ENCODE data around the gene PARVG.

Gene PARVG

DNA sequence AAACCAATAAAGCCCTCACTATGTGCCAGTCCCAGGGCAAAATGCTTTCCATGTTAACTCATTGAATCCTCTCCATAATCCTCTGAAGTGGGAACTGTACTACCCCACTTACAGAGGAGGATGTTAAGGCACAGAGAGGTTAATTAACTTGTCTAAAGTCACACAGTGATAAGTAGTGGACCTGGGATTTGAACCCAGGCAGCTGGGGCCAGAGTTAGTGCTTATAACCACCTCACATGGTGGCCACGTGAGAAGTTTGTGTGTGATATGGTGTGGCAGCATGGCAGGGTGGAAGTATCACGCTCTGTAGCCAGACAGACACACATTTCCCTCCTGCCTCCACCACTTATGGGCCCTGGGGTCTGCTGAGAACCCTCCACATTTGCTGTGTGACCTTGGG is 16.5 kb downstream of the PARVG start:
- DNase-seq, result no peak

DNA sequence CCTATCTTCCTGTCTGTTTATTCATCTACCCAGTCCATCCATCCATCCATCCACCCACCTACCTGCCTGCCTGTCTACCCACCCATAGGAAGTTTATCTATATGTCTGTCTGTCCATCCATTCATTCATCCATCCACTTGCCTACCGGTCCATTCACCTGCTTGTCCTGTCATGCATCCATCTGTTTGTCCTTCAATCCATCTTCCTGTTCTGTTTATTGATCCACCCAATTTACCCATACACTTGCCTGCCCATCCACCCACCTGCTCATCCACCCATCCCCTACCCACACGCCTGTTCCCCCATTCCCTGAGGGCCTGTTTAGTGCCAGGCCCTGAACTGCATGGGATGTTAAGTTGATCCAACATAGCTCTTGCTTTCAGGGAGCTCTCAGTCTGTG is 18.4 kb downstream of the PARVG start:
- no peak for DNase-seq

DNA sequence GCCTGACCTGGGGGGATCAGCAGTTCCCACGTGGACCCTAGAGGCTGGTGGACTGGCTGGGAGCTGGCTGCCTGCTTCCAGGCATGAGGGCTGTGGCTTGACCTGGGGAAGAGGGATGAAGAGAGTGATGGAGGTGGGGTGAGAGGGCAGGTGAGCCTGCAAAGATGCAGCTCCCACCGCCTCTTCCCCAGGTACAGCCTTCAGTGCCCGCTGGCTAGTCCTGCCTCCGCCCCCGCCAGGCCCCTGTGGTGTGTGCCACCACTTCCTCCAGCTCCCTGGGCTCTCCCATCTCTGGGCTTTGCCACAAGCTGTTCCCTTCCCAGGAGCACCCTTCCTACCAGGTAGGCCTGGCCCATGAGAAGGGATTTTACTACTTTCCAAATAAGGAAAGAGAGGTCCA is 19.1 kb downstream of the PARVG start:
- DNase-seq, result no peak

DNA sequence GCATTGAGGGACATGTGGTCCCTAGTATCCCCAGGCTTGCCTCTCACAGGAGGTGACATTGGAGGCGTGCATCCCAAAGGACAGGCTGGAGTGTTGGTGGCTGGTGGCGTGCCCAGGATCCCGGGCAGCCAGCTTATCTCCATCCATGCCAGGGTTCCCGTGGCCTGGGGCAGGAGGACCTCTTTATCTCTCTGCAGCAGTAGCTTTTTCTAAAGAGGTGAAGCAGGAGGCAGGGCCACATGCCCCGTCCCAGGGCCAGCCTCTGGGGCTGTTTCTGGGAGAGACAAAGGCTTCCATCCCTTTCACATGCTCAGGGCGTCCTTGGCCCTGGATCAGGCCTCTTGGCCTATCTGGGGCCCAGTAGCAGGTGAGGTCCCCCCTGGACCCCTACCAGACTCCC is 19.7 kb downstream of the PARVG start:
- no peak for DNase-seq

DNA sequence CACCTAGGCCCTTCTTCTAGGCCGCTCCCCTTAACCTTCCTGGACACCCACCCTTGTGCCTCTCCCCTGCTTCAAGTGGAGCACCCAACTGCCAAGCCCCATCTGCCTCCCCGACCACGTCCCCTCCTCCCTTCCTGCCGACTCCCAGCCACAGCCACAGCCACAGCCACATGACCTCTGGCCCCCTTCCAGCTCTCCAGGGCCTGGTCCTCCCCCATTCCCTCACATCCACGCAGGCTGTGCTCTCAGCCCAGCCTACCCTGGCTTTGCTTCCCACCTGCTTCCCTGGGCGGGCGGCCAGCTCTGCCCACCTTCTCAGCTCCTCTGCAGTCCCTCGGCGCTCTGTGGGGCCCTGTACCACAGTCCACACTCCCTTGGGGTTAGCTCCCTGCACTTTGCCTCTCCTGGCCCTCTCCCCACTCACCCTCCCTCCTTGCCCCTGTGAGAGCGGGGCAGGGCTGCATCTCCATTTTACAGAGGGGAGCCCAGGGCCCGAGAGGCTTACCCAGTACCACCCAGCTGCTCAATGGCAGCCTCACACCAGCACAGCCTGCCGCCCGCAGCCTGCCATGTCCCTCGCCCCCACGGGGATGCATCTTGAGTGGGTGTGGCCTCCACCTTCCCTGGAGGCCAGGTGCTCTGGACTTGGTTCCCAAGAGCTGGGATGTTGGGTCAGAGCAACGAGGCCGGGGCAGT is 20.3 kb downstream of the PARVG start:
- DNase-seq, result no peak

DNA sequence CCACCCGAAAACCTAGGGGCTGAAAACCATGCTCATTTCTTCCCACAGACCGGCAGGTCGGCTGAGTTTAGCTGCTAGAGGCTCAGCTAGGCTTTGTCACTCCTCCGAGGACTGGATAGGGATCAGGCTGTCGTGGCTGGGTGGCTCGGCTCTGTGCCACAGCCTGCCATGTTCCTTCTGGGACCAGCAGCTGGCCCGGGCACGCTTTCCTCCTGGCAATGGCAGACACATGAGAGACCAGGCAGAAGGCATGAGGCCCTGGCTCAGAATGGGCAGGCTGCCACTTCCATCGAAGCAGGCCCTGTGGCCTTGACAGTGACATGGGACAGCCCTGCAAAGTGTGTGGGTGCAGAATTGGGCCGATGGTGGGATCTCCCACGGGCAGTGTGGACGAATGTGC is 20.9 kb downstream of the PARVG start:
- no peak for DNase-seq

DNA sequence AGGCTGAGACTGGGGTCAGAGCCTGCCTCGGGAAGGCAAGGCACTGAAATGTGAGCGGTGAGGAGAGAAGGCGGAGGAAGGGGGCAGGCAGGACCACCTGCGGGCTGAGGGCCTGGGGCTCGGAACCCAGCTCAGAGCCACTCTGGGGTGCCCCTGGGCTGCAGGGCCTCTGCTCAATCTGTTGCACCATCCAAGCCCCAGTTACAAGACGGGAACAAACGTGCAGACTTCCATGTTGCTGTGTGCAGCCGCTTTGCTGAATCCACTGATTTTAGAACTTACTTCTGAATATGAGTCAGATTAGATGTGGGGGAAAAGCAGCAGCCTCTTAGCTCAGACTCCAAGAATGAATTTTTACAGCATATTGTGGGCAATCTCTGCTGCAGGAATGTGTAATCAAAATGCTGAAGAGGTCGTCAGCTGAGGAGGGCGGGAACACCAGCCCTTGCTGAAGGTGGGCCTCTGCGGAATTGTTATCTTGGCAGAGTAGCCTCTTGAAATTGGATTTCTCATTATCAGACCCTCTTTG is 21.6 kb downstream of the PARVG start:
- DNase-seq, result no peak

DNA sequence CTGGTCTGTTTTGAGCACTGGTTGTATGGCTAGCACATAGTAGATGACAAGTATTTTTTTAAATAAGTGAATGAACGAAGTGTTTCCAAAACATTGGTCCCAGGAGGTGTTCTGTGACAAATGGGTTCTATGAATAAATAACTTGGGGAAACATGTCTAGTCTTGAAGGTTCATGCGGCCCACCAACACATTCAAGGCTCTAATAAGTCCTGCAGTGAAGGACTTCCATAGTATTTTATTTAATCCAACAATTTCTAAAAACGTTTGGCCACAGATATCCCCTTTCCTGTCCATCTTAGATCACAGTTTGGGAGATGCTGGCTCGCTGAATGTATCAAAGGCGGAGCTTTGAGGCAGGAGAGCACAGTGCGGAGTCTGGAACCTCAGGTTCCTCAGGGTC is 22.5 kb downstream of the PARVG start:
- DNase-seq, result no peak

DNA sequence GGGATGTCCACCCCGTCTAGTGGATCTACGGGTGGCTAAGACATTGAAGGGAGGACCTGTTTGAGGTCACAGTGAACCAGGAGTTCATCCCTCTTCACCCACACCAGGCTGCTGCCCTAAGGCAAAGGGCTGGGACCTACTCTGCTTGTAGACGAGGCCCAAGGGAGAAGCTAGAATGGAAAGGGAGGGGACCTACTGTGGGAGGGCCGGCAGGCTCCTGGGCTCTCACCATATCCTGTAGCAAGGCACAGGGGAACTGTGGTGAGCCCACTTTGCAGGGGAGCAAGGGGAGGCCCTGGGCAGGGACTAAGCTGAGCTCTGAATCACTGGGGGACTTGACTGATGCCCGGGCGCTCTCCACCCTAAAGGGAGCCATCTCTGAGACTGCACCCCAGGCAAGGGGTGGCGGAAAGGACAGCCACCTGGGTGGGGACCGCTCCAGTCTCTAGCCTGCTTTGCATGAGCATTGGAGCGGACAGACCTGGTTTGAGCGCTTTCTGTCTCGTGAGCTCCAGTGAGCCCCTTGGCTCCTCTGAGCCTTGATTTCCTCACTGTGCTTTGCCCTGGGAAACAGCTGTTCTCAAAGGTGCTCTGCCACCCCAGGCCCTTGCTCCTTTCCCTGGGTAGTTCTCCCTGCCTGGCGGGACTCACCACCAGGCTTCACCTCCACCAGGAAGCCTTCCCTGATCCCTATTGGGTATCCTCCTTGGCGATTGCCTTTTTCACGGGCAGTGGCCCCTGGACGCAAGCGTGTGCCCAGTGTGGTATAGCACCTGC is 24.2 kb downstream of the PARVG start:
- DNase-seq, result no peak

DNA sequence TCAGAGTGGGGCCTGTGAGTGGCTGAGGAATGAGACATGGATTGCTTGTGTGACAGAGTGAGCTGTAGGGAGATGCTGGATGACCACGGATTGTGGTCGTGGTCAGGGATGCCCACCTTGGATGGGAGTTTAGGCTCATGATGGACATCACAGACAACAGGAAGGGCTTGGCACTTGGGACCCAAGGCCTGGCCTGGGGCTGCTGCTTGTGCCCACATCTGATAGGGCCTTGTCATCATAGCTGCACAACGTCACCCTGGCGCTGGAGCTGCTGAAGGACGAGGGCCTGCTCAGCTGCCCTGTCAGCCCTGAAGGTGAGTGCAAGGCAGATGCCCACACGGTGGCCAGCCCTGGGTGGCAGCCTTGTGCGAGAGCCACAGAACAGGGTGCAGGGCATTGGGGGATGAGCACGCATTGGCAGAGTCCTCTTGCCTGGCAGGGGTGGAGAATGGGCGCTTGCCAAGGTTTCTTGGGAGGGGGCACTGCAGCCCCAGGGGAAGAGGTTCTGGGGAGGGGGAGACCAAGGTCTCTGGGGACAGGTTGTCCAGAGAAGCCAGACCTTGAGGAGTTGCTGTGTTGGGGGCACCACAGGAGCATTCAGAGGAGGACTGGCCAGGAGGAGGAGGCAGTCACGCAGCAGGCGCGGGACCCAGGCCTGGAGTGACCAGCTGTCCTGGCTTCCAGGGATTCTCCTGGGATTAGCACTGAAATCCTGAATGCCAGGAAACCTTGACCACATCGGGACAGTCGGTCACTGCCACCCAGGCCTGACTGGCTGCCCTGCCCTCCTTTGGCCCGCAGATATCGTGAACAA is 25.0 kb downstream of the PARVG start:
- DNase-seq, result no peak

DNA sequence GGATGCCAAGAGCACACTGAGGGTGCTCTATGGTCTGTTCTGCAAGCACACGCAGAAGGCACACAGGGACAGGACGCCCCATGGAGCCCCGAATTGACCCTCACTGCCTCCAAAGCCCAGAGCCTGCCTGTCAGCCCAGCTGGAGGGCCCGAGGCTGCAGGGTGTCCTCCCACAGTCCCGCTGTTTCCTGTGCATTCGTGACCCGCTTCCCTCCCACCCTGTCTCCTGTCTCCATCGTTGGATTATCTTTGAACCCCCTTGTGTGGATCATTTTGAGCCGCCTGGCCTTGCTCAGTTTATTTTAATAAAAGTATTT is 25.6 kb downstream of the PARVG start:
- DNase-seq, result no peak

DNA sequence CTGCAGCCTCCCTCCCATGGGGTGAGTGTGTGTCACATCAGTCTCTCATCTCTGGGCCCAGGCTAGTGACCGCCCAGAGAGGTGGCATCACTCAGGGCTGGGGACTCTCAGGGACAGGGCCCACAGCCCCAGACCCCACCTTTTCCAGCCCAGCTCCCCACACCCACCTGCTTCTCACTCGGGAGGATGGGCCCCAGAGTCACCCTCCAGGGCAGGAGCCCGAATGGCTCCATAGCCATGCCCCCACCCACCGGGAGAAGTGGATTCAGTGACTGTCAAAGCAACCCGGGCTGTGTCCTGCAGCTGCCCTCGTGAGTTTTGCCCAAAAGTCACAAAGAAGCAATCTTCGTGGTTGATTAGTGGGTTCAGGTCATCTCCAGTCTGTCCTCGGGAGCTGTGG is 26.0 kb downstream of the PARVG start:
- DNase-seq, result no peak

DNA sequence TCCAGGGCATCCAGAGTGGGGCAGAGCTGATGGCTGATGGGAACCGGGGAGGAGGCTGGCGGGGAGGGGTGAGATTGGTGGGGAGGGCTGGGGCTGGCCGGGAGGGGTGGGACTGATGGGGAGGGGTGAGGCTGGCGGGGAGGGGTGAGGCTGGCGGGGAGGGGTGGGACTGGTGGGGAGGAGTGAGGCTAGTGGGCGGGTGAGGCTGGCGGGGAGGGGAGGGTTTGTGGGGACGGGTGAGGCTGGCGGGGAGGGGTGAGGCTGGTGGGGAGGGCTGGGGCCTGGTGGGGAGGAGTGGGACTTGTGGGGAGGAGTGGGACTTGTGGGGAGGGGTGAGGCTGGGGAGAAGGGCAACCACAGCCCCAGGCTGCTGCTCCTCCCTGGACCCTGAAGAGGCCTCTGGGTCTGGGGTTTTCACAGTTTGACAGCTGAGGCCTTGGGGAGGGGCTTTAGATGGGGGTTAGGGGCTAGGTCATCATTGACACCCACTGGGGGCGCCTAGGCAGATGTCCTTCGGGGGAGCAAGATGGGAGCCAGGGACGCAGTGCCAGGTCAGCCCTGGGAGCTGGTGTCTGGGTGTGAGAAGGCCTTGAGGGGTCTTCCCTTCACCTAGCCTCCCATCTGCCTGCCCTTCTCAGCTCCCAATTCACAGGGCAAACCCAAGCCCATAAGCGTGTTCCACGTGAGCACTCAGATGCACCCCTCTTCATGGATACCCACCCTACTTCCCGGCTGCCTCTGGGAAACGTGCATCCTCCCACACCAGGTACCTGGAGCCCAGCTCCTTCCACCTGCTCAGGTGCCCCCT is 26.7 kb downstream of the PARVG start:
- DNase-seq, result peak; percentile 52

DNA sequence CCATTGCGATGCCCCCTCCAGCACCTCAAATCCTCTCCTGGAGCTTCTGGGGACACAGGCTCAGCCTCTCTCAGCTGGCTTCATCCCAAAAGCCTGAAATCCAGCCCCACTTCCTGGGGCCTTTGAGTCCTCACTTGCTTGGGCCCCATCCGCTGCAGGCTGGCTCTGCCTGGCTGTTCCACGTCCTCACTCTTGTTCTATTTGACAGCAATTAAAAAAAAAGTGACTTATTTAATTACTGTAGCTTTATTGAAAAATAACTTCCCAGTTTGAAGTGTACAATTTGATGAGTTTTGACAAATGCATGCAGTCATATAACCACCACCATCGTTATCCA is 27.2 kb downstream of the PARVG start:
- no peak for DNase-seq

DNA sequence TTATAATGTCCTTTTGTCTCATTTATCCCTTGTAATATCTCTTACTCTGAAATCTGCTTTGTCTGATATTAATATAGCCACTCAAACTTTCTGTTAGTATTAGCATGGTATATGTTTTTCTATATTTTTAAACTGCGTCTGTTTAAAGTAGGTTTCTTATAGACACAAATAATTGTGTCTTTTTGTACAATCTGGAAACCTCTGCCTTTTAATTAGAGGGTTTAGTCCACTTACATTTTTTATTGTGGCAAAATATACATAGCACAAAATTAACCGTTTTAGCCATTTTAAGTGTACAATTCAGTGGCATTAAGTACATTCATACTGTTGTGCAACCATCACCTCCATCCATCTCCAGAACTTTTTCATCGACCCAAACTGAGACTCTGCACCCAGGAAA is 28.6 kb downstream of the PARVG start:
- no peak for DNase-seq

DNA sequence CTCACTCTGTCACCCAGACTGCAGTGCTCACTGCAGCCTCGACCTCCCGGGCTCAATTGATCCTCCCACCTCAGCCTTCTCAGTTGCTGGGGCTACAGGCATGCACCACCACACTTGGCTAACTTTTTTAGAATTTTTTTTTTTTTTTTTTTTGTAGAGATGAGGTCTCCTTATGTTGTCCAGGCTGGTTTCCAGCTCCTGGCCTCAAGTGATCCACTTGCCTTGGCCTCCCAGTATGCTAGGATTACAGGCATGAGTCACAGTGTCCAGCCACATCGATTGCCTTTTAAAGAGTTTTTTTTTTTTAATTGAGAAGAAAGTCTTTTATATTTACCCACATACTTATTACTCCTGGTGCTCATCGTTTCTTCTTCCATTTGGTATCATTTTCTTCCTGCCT is 30.0 kb downstream of the PARVG start:
- DNase-seq, result no peak

DNA sequence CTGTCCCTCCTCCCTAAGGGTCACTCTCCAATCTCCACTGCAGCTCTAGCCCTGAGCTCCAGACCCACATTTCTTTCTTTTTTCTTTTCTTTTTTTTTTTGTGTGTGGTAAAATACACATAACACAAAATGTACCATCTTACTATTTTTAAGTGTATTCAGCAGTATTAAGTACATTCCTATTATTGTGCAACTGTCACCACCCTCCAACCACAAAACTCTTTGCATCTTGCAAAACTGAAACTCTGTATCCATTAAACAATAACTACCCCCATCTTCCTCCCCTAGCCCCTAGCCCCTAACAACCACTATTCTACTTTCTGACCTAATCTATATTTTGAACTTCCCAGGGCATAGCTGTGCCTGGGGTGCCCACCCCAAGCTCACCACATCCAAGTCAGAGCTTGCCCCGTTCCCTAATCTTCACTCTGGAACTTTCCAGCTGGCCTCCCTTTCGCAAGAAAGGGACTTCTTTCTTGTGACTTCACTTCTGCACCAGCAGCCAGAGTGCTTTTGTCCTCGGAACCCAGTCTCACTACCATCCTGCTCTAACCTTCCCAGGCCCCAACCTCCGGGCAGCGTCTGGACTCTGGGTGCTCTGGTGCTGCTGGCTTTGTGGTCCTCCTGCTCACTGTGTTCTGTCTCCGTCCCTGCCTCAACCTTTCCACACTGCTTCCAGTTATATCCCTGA is 30.7 kb downstream of the PARVG start:
- DNase-seq, result peak; percentile 28

DNA sequence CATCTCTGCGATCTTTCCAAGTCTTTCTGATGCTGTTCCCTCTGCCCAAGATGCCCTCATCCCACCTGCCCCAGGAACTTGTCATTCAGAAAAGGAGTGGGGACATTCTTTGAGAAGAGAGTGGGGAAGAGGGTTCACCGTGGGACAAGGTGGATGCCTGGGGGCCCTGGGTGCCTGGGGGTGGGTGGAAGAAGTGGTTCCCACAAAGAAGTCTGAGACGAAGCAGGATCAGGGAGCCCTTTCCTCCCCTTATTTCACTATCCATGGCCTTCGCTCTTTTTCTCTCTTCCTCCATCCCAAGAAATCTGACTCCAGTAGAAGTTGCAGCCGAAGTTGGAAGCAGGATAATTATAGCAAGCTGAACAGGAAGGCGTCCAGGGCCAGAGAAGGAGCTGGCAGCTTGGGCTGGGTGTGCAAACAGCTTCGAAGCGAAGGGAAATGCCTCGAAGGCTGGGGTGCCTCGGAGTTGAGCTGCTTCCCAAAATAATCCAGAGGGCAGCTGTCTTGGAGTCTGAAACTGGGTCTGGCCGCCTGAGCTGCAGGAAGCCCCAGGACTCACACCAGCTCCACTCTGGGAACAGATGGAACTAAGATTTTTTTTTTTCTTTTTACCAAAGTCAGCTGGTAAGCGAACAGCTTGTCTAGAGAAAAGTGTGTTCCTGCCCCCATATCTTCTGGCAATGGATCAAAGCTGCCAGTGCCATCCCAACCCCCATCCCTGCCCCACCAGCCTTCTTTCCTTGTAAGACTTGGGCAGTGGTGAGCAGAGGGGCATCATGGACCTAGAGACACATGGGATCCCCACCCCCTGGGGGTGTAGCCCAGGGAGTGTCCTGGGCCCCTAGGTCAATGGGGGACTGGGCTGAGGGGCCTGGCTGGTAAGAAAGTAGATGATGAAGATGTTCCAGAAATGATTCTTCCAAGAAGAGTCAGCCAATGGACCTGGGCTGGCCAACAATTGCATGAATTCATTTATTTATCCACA is 31.5 kb downstream of the PARVG start:
- DNase-seq, result peak; percentile 40

DNA sequence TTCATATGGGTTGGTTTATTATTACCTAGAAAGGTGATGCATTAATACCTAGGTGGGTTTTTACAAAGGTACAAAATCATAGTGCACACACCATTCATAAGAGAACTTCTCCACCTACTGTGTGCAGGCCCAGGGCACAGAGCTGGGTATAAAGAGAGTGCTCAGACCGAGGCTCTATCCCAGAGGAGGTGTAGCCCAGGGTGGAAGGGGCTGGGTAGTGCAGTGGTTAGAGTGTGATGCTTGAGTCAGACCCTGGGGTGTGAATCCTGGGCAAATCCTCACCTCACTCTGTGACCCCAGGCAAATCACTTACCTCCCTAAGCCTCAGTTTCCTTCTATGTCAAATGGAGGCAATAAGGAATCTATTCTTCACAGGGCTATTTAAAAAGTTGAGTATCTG is 32.2 kb downstream of the PARVG start:
- DNase-seq, result no peak

DNA sequence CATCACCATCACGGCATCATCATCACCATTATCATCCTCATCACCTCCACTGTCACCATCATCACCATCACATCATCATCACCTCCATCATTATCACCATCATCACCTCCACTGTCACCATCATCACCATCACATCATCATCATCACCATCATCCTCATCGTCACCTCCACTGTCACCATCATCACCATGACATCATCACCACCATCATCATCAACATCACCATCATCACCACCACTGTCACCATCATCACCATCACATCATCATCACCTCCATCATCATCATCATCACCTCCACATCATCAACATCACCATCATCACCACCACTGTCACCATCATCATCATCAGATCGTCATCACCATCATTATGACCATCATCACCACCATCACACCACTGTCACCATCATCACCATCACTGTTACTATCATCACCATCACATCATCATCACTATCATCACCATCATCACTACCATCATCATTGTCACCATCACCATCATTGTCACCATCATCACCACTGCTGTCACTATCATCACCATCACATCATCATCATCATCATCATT is 32.8 kb downstream of the PARVG start:
- no peak for DNase-seq

DNA sequence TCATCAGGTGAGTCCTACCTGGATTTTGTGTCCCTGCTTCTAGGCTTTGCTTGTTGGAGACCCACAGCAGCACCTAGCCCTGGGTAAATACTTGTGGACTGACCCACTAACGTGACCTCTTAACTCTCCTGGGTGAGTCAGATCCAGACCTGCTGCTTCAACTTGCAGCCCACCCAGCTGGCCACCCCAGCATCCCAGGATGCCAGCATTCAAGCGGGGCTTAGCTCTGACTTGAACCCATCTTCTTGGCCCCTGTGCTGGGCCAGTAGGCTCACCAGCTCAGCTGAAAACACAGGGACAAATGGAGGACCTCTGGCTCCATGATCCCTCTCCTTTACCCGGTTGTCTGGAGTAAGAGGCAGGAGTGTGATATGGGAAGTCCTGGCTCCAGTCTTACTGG is 33.5 kb downstream of the PARVG start:
- DNase-seq, result no peak

All from activated CD8-positive, alpha-beta memory T cell treated with anti-CD3 and anti-CD28 coated beads for 24 hours (primary cell).